ENCODE data around the gene SPINT1. TPM values are rescaled to one million over a fixed set of nuclear protein-coding genes. Genes with fewer than 3 reads are reported as not detected.

Gene SPINT1
- total RNA-seq, 1 experiment from 2014 or later, result 0.87 TPM

GRCh38 chr15:40899536-40900207, 55.8 kb downstream of the SPINT1 start:
- DNase-seq (ENCODE audit: low read depth in 1 of 2, low spot score in 2 of 2), result no peak
- H3K9me3 ChIP-seq (replicated peaks), result no peaks in the 10 kb centered on the region
- H3K4me3 ChIP-seq, result no peak overlapping the region
- no peak overlapping the region for H3K27ac ChIP-seq
- peaks cover 6% of the 10 kb centered on the region; the same call in 1 of the 2 replicates for H3K4me1 ChIP-seq (replicated peaks)
- peaks cover 84% of the 10 kb centered on the region for H3K36me3 ChIP-seq
- H3K27me3 ChIP-seq (replicated peaks), result no peaks in the 10 kb centered on the region

- DNase-seq (ENCODE audit: low read depth in 1 of 2, low spot score in 2 of 2), result no peak
- H3K27me3 ChIP-seq (replicated peaks), result no peaks in the 10 kb centered on the region
- H3K36me3 ChIP-seq, result peaks cover 89% of the 10 kb centered on the region
- no peak overlapping the region for H3K27ac ChIP-seq
- H3K4me1 ChIP-seq (replicated peaks), result peaks cover 5% of the 10 kb centered on the region
- H3K9me3 ChIP-seq (replicated peaks), result no peaks in the 10 kb centered on the region
- H3K4me3 ChIP-seq, result no peak overlapping the region
These were observed 56.6 kb downstream of the SPINT1 start for GRCh38 chr15:40900256-40901052.

GRCh38 chr15:40901053-40901443, 57.2 kb downstream of the SPINT1 start:
- H3K9me3 ChIP-seq (replicated peaks), result no peaks in the 10 kb centered on the region
- no peaks in the 10 kb centered on the region for H3K27me3 ChIP-seq (replicated peaks)
- H3K36me3 ChIP-seq, result peaks cover 83% of the 10 kb centered on the region
- H3K27ac ChIP-seq, result no peak overlapping the region
- no peak overlapping the region for H3K4me3 ChIP-seq
- peaks cover 8% of the 10 kb centered on the region for H3K4me1 ChIP-seq (replicated peaks)
- DNase-seq (ENCODE audit: low read depth in 1 of 2, low spot score in 2 of 2), result no peak

- Histone ChIP-seq H3K36me3 (peaks cover 73% of the 10 kb centered on the region), H3K4me1 (replicated peaks) (peaks cover 21% of the 10 kb centered on the region), H3K4me3 (no peak overlapping the region), H3K9me3 (replicated peaks) (no peaks in the 10 kb centered on the region), H3K27me3 (replicated peaks) (no peaks in the 10 kb centered on the region), H3K27ac (no peak overlapping the region)
- no peak for DNase-seq (ENCODE audit: low read depth in 1 of 2, low spot score in 2 of 2)
These were observed 59.0 kb downstream of the SPINT1 start for GRCh38 chr15:40902605-40903561.

GRCh38 chr15:40904552-40905201, 60.8 kb downstream of the SPINT1 start:
- H3K36me3 ChIP-seq, result peaks cover 58% of the 10 kb centered on the region
- H3K9me3 ChIP-seq (replicated peaks), result no peaks in the 10 kb centered on the region
- no peaks in the 10 kb centered on the region for H3K27me3 ChIP-seq (replicated peaks)
- H3K4me1 ChIP-seq (replicated peaks), result peaks cover 21% of the 10 kb centered on the region
- no peak overlapping the region for H3K4me3 ChIP-seq
- no peak for DNase-seq (ENCODE audit: low read depth in 1 of 2, low spot score in 2 of 2)
- H3K27ac ChIP-seq, result no peak overlapping the region

GRCh38 chr15:40906091-40906990, 62.5 kb downstream of the SPINT1 start:
- no peaks in the 10 kb centered on the region for H3K9me3 ChIP-seq (replicated peaks)
- peaks cover 41% of the 10 kb centered on the region for H3K36me3 ChIP-seq
- peak overlapping the region; percentile 17 for H3K4me3 ChIP-seq
- DNase-seq (ENCODE audit: low read depth in 1 of 2, low spot score in 2 of 2), result peak; percentile 85 to 89
- H3K27me3 ChIP-seq (replicated peaks), result no peaks in the 10 kb centered on the region
- peak overlapping the region; percentile 29; the same call in 1 of the 2 replicates for H3K27ac ChIP-seq
- peaks cover 21% of the 10 kb centered on the region for H3K4me1 ChIP-seq (replicated peaks)

- no peak overlapping the region for H3K4me3 ChIP-seq
- no peak overlapping the region for H3K27ac ChIP-seq
- peaks cover 36% of the 10 kb centered on the region for H3K36me3 ChIP-seq
- H3K9me3 ChIP-seq (replicated peaks), result no peaks in the 10 kb centered on the region
- H3K27me3 ChIP-seq (replicated peaks), result no peaks in the 10 kb centered on the region
- peaks cover 21% of the 10 kb centered on the region for H3K4me1 ChIP-seq (replicated peaks)
- DNase-seq (ENCODE audit: low read depth in 1 of 2, low spot score in 2 of 2), result no peak
These were observed 63.3 kb downstream of the SPINT1 start for GRCh38 chr15:40906991-40907802.

Other genes with a start within 250 kb of the SPINT1 start
- 83.2 and 88.4 TPM in 2 replicates for gene KNL1, start 249.8 kb upstream of the SPINT1 start, total RNA-seq (2014; rRNA removed; shearing (Covaris generic))
- 32.3 and 33.3 TPM in 2 replicates for gene RAD51, start 148.9 kb upstream of the SPINT1 start, total RNA-seq (2014; rRNA removed; shearing (Covaris generic))
- gene RMDN3, start 88.8 kb upstream of the SPINT1 start, total RNA-seq (2014; rRNA removed; shearing (Covaris generic)), result 23.8 and 37.7 TPM in 2 replicates
- 0.22 and 1.4 TPM in 2 replicates for gene GCHFR, start 80.0 kb upstream of the SPINT1 start, total RNA-seq (2014; rRNA removed; shearing (Covaris generic))
- 0.03 TPM in 1 of 2 replicates, not detected in the other for gene C15orf62, start 74.1 kb upstream of the SPINT1 start, total RNA-seq (2014; rRNA removed; shearing (Covaris generic))
- 33.8 and 39.2 TPM in 2 replicates for gene ZFYVE19, start 37.0 kb upstream of the SPINT1 start, total RNA-seq (2014; rRNA removed; shearing (Covaris generic))
- 51.5 and 51.7 TPM in 2 replicates for gene DNAJC17, start 36.6 kb upstream of the SPINT1 start, total RNA-seq (2014; rRNA removed; shearing (Covaris generic))
- not detected in 2 replicates for gene PPP1R14D, start 15.3 kb upstream of the SPINT1 start, total RNA-seq (2014; rRNA removed; shearing (Covaris generic))
- gene RHOV, start 30.2 kb downstream of the SPINT1 start, total RNA-seq (2014; rRNA removed; shearing (Covaris generic)), result not detected in 2 replicates
- 35.5 and 40.8 TPM in 2 replicates for gene VPS18, start 50.4 kb downstream of the SPINT1 start, total RNA-seq (2014; rRNA removed; shearing (Covaris generic))
- not detected in 2 replicates for gene DLL4, start 85.3 kb downstream of the SPINT1 start, total RNA-seq (2014; rRNA removed; shearing (Covaris generic))
- 1.6 and 1.9 TPM in 2 replicates for gene CHAC1, start 109.4 kb downstream of the SPINT1 start, total RNA-seq (2014; rRNA removed; shearing (Covaris generic))

Data from SJSA1 (cell line).